WTC11 (cell line): ENCODE results near the gene MYMK.

Experiments
- FOXK1 ChIP-seq: sonication (generic); formaldehyde crosslinking; IDR thresholded peaks from 2 replicates; pipeline ENCODE4 v1.8.0; 2022; ENCODE audit warnings: mild to moderate bottlenecking, moderate library complexity, missing genetic modification reagents
- NFYB ChIP-seq: sonication (generic); formaldehyde crosslinking; conservative IDR thresholded peaks from 2 replicates; pipeline ENCODE4 v1.8.0; 2022; ENCODE audit warnings: low read depth, missing genetic modification reagents
- RELA ChIP-seq: sonication (generic); formaldehyde crosslinking; IDR thresholded peaks from 2 replicates; pipeline ENCODE4 v1.8.1; 2022; ENCODE audit warnings: missing genetic modification reagents, mild to moderate bottlenecking, borderline replicate concordance
- TEAD1 ChIP-seq: sonication (generic); formaldehyde crosslinking; IDR thresholded peaks from 2 replicates; pipeline ENCODE4 v1.8.0; 2022; ENCODE audit warnings: mild to moderate bottlenecking, missing genetic modification reagents
- TF ChIP-seq, protein P1 (sequence below): sonication (generic); formaldehyde crosslinking; IDR thresholded peaks from 2 replicates; pipeline ENCODE4 v1.8.1; 2022; ENCODE audit warnings: low read depth, mild to moderate bottlenecking, moderate library complexity, missing genetic modification reagents, borderline replicate concordance
- TF ChIP-seq, protein P2 (sequence below): fragments of 200-600 bp; IDR thresholded peaks from 2 replicates; pipeline ENCODE4 v1.8.0; 2022; ENCODE audit warnings: antibody characterized with exemption

GRCh38 chr9:133489253-133490190, 35.2 kb downstream of the MYMK start:
- TF ChIP-seq, protein P1, sequence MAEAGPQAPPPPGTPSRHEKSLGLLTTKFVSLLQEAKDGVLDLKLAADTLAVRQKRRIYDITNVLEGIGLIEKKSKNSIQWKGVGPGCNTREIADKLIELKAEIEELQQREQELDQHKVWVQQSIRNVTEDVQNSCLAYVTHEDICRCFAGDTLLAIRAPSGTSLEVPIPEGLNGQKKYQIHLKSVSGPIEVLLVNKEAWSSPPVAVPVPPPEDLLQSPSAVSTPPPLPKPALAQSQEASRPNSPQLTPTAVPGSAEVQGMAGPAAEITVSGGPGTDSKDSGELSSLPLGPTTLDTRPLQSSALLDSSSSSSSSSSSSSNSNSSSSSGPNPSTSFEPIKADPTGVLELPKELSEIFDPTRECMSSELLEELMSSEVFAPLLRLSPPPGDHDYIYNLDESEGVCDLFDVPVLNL (CRISPR knock-in tag), result no peak
- TF ChIP-seq RELA (CRISPR knock-in tag), result no peak
- TF ChIP-seq, protein P2, sequence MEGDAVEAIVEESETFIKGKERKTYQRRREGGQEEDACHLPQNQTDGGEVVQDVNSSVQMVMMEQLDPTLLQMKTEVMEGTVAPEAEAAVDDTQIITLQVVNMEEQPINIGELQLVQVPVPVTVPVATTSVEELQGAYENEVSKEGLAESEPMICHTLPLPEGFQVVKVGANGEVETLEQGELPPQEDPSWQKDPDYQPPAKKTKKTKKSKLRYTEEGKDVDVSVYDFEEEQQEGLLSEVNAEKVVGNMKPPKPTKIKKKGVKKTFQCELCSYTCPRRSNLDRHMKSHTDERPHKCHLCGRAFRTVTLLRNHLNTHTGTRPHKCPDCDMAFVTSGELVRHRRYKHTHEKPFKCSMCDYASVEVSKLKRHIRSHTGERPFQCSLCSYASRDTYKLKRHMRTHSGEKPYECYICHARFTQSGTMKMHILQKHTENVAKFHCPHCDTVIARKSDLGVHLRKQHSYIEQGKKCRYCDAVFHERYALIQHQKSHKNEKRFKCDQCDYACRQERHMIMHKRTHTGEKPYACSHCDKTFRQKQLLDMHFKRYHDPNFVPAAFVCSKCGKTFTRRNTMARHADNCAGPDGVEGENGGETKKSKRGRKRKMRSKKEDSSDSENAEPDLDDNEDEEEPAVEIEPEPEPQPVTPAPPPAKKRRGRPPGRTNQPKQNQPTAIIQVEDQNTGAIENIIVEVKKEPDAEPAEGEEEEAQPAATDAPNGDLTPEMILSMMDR, result no peak
- no peak for TF ChIP-seq NFYB (CRISPR knock-in tag)
- no peak for TF ChIP-seq TEAD1
- no peak for TF ChIP-seq FOXK1 (CRISPR knock-in tag)
